GF-D8 (cell line): Measurements from ENCODE around the gene MASP2.
A peak's percentile ranks its signal among the peaks of the same experiment; 100 is the strongest.
"Not testable (repeated sequence)": the region's sequence is repeated elsewhere in the genome, so short reads cannot be mapped to it uniquely, and the experiment has no call there.

Experiments used
- DNase-seq: peaks from one replicate; lab custom pipeline; 2025; lab: John Stamatoyannopoulos, UW

MASP2 gene

GRCh38 chr1:11058595-11059154, 11.6 kb upstream of the MASP2 start:
- no peak for DNase-seq

GRCh38 chr1:11058026-11058425, 11.0 kb upstream of the MASP2 start:
- no peak for DNase-seq

GRCh38 chr1:11057477-11057876, 10.4 kb upstream of the MASP2 start:
- no peak for DNase-seq

GRCh38 chr1:11056504-11056903, 9.5 kb upstream of the MASP2 start:
- DNase-seq, result no peak

- no peak for DNase-seq
Measured at GRCh38 chr1:11055676-11056075, 8.6 kb upstream of the MASP2 start.

GRCh38 chr1:11054666-11055065, 7.6 kb upstream of the MASP2 start:
- DNase-seq, result no peak

GRCh38 chr1:11054181-11054580, 7.1 kb upstream of the MASP2 start:
- no peak for DNase-seq

- no peak for DNase-seq
Measured at GRCh38 chr1:11053758-11054137, 6.7 kb upstream of the MASP2 start.

- DNase-seq, result no peak
Measured at GRCh38 chr1:11052839-11053757, 6.1 kb upstream of the MASP2 start.

- peak; percentile 78 for DNase-seq
Measured at GRCh38 chr1:11051781-11052511, 4.9 kb upstream of the MASP2 start.

- not testable (repeated sequence) for DNase-seq
Measured at GRCh38 chr1:11051121-11051520, 4.1 kb upstream of the MASP2 start.

- DNase-seq, result no peak
Measured at GRCh38 chr1:11046270-11046566, 821 bp downstream of the MASP2 start.

GRCh38 chr1:11045428-11046269, 1.4 kb downstream of the MASP2 start:
- DNase-seq, result no peak

GRCh38 chr1:11044849-11045427, 2.1 kb downstream of the MASP2 start:
- no peak for DNase-seq

GRCh38 chr1:11044086-11044848, 2.8 kb downstream of the MASP2 start:
- no peak for DNase-seq

- no peak for DNase-seq
Measured at GRCh38 chr1:11042995-11043874, 3.8 kb downstream of the MASP2 start.

GRCh38 chr1:11042065-11042464, 5.0 kb downstream of the MASP2 start:
- no peak for DNase-seq

- no peak for DNase-seq
Measured at GRCh38 chr1:11041048-11041447, 6.0 kb downstream of the MASP2 start.

- DNase-seq, result not testable (repeated sequence)
Measured at GRCh38 chr1:11040105-11040429, 7.0 kb downstream of the MASP2 start.
